RWPE1 (cell line): ENCODE measurements around the gene BCLAF1.

Source experiments
- CTCF ChIA-PET: fragments of 350-600 bp; sonication (Branson Sonifier 250); formaldehyde crosslinking; extraction: SDS; loops from one replicate; lab custom pipeline; 2021; lab: Yijun Ruan, JAX
- POLR2A ChIA-PET: fragments of 400-600 bp; formaldehyde crosslinking; extraction: SDS; loops from one replicate; lab custom pipeline; 2020; ENCODE audit warnings: antibody characterized with exemption; ENCODE audit not compliant: low non-redundant PET; lab: Yijun Ruan, JAX
- DNase-seq: peaks from one replicate; pipeline ENCODE4 v3.0.0; 2012; ENCODE audit warnings: low spot score
- H3K27ac ChIP-seq: fragments of 450-650 bp; 2 replicates; pipeline ENCODE4 v1.5.1; 2017
- CTCF ChIP-seq: fragments of 450-650 bp; conservative IDR thresholded peaks from 2 replicates; pipeline ENCODE4 v1.5.1; 2017; ENCODE audit warnings: low read depth, mild to moderate bottlenecking

Gene BCLAF1

GRCh38 chr6:136254851-136255466 is 34.7 kb downstream of the BCLAF1 start:
- CTCF ChIA-PET = interaction anchor here (0.6 kb wide), 2 partner anchors 537 to 1093 kb away, joined by 3 read pairs; partner anchors contain the start of gene MAP3K5
- POLR2A ChIA-PET = no interaction called here
- DNase-seq = no peak
- H3K27ac ChIP-seq = no peak overlapping the region
- no peak for TF ChIP-seq CTCF

DNA sequence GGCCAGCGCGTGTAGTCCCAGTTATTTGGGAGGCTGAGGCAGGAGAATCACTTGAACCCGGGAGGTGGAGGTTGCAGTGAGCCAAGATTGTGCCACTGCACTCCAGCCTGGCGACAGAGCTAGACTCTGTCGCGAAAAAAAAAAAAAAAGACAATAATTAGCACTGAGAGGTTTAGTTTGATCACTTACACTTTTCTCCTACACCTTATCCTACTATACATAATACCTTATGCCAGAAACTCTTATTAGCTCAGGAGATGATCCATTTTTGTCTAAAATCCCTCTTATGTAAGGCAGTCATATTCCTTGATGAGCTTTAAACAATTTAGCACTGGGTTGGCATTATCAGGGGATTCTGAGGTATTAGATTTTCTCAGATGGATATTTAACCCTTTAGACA is 35.9 kb downstream of the BCLAF1 start:
- ChIA-PET CTCF (no interaction called here), POLR2A (no interaction called here)
- no peak overlapping the region for H3K27ac ChIP-seq
- DNase-seq = no peak
- no peak for TF ChIP-seq CTCF

- H3K27ac ChIP-seq = no peak overlapping the region
- TF ChIP-seq CTCF = no peak
- DNase-seq = no peak
- ChIA-PET POLR2A (no interaction called here), CTCF (interaction anchor here (0.7 kb wide), 1 partner anchor 895 kb away, joined by 3 read pairs; no protein-coding TSS in a partner anchor)
Observed at GRCh38 chr6:136252441-136252840, 37.2 kb downstream of the BCLAF1 start.

DNA sequence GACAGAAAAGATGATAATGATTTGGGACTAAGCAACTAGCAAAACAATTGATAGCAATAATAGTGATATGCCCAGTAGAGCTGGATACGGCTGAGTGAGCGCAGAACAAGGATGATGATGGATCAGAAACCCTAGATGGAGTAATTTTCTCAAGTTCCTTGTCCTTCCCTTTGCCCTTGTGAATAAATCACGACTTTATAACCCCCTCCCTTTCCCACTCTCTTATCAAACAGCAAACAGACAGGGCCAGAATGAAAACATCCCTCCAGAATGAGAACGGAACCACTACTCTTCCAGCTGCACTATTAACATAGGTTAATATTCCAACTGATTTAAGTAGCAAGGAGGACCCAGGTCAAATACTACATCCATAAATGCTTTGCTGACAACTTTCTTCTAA is 38.3 kb downstream of the BCLAF1 start:
- DNase-seq = no peak
- CTCF ChIA-PET = interaction anchor here (1.5 kb wide), 1 partner anchor 299 kb away, joined by 5 read pairs; no protein-coding TSS in a partner anchor
- no peak for TF ChIP-seq CTCF
- POLR2A ChIA-PET = no interaction called here
- H3K27ac ChIP-seq = no peak overlapping the region

- peak; percentile 34 for DNase-seq
- ChIA-PET CTCF (interaction anchor here (0.6 to 1.5 kb wide), 4 partner anchors 13 to 1026 kb away, joined by 3 to 5 read pairs (median 4); no protein-coding TSS in a partner anchor), POLR2A (no interaction called here)
- TF ChIP-seq CTCF = no peak
- peak overlapping the region; percentile 78 for H3K27ac ChIP-seq
Observed at GRCh38 chr6:136250686-136251008, 39.0 kb downstream of the BCLAF1 start.

DNA sequence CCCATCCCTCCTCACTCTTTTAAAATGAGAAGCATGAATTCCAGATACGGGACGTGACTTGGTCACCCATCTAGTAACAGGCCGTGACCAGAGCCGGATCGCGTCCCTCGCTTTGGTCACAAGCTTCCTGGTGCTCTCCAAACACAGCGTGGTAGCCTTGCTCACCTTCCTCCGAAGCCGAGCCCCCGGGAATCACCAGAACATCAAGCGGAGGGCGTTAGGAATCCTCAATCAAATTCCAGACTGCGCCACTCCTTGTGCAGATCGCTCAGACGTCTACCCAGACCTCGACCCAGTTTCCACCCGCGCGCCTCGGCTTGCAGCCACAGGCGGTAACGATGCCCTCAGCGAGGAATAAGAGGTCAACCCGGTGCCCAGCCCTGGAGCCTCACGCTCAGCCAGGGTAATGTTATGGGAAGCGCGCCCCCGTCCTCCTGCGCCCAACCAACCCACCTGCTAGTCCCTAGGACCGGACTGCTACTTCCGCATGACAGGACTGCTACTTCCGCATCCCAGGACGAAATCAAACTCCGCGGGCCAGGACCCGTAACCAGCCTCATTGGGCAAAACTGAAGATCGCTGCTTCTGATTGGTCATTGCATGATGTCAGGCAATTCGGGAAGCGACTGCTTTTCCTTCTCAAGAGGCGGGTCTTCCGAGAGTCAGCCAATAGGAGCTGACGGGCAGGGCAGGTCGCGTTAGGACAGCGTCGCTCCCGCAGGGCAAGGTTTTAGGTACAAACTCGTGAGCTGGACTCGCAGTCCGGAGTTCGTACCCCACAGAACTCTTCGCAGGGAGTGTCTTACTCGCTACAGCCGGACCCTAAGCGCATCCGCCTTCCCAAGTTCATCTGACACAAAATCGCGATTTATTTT is 39.6 kb downstream of the BCLAF1 start, which contains the start of gene MTFR2:
Gene MTFR2 (minus strand): TSS at position 501 of the 875 bp plus-strand sequence. CDS start 1,212 bp downstream, outside the sequence.
- no peak for TF ChIP-seq CTCF
- ChIA-PET CTCF (interaction anchor here (0.5 to 1.5 kb wide), 5 partner anchors 13 to 1026 kb away, joined by 3 to 5 read pairs (median 4); no protein-coding TSS in a partner anchor), POLR2A (no interaction called here)
- H3K27ac ChIP-seq = peak within 1 kb of the TSS; percentile 78
- peak; percentile 99 for DNase-seq
